ENCODE data around the gene ABI2. TPM values are rescaled to one million over a fixed set of nuclear protein-coding genes. Genes with fewer than 3 reads are reported as not detected.

Gene ABI2
- total RNA-seq, 6 experiments from 2014 or later, result 5.2 to 13.9 (median 8.9) TPM

DNA sequence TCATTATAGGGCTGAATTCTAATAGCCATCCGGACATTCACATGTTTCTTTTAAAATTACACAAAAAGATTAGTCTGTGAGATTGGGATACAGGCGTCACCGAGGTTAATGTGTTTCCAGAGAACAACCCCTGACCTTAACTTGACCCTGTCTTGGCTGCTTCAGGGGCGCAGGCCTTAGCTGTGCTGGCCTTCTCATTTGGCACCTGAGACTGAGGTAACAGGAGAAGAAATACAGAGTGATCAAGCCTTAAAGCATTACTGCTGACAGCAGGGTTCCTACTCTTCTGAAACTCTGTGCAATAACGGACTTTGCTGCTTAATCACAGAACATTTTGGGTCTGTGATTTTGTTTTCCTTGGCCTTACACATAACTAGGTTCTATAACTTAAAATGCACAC, 114.3 kb downstream of the ABI2 start:
- intact Hi-C loops (cut with DNase I), result no loop called here
- ATAC-seq (peak; percentile 38 to 60 (median 48)), DNase-seq (peak in 1 of 3 donors; percentile 59)
- Histone ChIP-seq H3K9me3 (no peaks in the 10 kb centered on the region), H3K27ac (peak overlapping the region in 1 of 3 donors; percentile 7), H3K27me3 (no peaks in the 10 kb centered on the region), H3K36me3 (peaks cover 0 to 83% (median 27%) of the 10 kb centered on the region in 4 donors), H3K4me1 (peaks cover 0 to 58% (median 17%) of the 10 kb centered on the region in 4 donors), H3K4me3 (no peak overlapping the region)
- WGBS (ENCODE audit: insufficient coverage, low coverage, low lambda C conversion rate, missing lambda C conversion rate), result 29% methylated on average over 5 of the region's 5 CpGs
- TF ChIP-seq, protein P1, sequence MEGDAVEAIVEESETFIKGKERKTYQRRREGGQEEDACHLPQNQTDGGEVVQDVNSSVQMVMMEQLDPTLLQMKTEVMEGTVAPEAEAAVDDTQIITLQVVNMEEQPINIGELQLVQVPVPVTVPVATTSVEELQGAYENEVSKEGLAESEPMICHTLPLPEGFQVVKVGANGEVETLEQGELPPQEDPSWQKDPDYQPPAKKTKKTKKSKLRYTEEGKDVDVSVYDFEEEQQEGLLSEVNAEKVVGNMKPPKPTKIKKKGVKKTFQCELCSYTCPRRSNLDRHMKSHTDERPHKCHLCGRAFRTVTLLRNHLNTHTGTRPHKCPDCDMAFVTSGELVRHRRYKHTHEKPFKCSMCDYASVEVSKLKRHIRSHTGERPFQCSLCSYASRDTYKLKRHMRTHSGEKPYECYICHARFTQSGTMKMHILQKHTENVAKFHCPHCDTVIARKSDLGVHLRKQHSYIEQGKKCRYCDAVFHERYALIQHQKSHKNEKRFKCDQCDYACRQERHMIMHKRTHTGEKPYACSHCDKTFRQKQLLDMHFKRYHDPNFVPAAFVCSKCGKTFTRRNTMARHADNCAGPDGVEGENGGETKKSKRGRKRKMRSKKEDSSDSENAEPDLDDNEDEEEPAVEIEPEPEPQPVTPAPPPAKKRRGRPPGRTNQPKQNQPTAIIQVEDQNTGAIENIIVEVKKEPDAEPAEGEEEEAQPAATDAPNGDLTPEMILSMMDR (IDR thresholded peaks at IDR 0.05), result no peak
- no peak for TF ChIP-seq POLR2A (IDR thresholded peaks at IDR 0.05)

DNA sequence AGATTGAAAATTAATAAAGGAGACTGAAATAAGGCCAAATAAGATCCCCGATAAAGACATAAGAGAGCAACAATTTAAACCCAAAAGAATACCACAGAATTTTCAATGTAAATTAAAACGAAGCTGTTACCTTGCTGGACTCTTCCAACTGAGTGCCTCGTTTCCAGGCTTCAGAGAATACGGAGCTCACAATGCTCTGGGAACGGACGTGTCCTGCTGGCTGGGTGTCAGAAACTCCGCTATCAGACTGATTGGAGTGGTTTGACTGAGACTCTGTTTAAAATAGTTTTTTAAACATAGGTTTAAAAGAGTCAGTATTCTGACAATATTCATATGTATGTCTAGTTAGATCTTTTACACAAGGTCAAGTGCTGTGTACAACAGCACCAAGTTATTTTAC, 116.5 kb downstream of the ABI2 start:
- no peaks in the 10 kb centered on the region for H3K9me3 ChIP-seq
- 63% methylated on average over 7 of the region's 7 CpGs for WGBS (ENCODE audit: insufficient coverage, low coverage, low lambda C conversion rate, missing lambda C conversion rate)
- DNase-seq (no peak), ATAC-seq (peak in 3 of 4 donors; percentile 28 to 47 (median 39))
- H3K4me3 ChIP-seq, result no peak overlapping the region
- no peak for TF ChIP-seq POLR2A (IDR thresholded peaks at IDR 0.05)
- TF ChIP-seq, protein P1 (IDR thresholded peaks at IDR 0.05), result no peak
- H3K4me1 ChIP-seq, result peaks cover 0 to 35% (median 8%) of the 10 kb centered on the region in 4 donors
- H3K27ac ChIP-seq, result no peak overlapping the region
- intact Hi-C loops (cut with DNase I), result no loop called here
- H3K27me3 ChIP-seq, result no peaks in the 10 kb centered on the region
- peaks cover 0 to 89% (median 32%) of the 10 kb centered on the region in 4 donors for H3K36me3 ChIP-seq

GRCh38 chr2:203446071-203446481, 117.9 kb downstream of the ABI2 start:
- H3K27ac ChIP-seq, result no peak overlapping the region
- WGBS (ENCODE audit: insufficient coverage, low coverage, low lambda C conversion rate, missing lambda C conversion rate), result 64% methylated on average over 3 of the region's 3 CpGs

DNA sequence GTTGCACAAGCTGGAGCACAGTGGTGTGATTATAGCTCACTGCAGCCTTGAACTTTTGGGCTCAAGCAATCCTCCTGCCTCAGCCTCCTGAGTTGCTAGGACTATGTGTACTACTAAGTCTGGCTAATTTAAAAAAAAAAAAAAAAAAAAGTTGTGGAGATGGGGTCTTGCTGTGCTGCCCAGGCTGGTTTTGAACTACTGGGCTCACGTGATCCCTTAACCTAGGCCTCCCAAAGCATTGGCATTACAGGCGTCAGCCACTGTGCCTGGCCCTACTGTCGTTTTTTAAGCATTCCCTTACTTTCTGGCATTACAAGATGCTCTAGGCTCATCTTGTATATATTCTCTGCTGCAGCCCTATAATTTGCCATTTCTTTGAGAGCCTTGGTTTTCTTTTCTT, 118.6 kb downstream of the ABI2 start:
- peaks cover 0 to 99% (median 32%) of the 10 kb centered on the region in 4 donors for H3K36me3 ChIP-seq
- H3K27me3 ChIP-seq, result no peaks in the 10 kb centered on the region
- no peak overlapping the region for H3K27ac ChIP-seq
- DNase-seq (no peak), ATAC-seq (no peak)
- H3K4me1 ChIP-seq, result peaks cover 0 to 30% (median 7%) of the 10 kb centered on the region in 4 donors
- TF ChIP-seq POLR2A (IDR thresholded peaks at IDR 0.05), result no peak
- TF ChIP-seq, protein P1 (IDR thresholded peaks at IDR 0.05), result no peak
- H3K9me3 ChIP-seq, result no peaks in the 10 kb centered on the region
- intact Hi-C loops (cut with DNase I), result no loop called here
- 94% methylated on average over 2 of the region's 3 CpGs for WGBS (ENCODE audit: insufficient coverage, low coverage, low lambda C conversion rate, missing lambda C conversion rate)
- no peak overlapping the region for H3K4me3 ChIP-seq

More at GRCh38 chr2:203446071-203446481, 117.9 kb downstream of the ABI2 start:
- no peak overlapping the region for H3K4me3 ChIP-seq
- no peak for DNase-seq
- ATAC-seq, result peak in 1 of 4 donors; percentile 11
- H3K36me3 ChIP-seq, result peaks cover 0 to 97% (median 34%) of the 10 kb centered on the region in 4 donors
- intact Hi-C loops (cut with DNase I), result no loop called here
- H3K4me1 ChIP-seq, result peaks cover 0 to 35% (median 8%) of the 10 kb centered on the region in 4 donors
- no peaks in the 10 kb centered on the region for H3K9me3 ChIP-seq
- no peaks in the 10 kb centered on the region for H3K27me3 ChIP-seq
- TF ChIP-seq POLR2A (IDR thresholded peaks at IDR 0.05), result no peak
- TF ChIP-seq, protein P1 (IDR thresholded peaks at IDR 0.05), result no peak

All from right lobe of liver (tissue), 6 donors.